ENCODE measurements around the gene TMEM175. TPM values are rescaled to one million over a fixed set of nuclear protein-coding genes. Genes with fewer than 3 reads are reported as not detected.

TMEM175 gene
- total RNA-seq, 2 experiments from 2014 or later, result 12.5 to 33.1 TPM

GRCh38 chr4:883377-884095 is 48.7 kb upstream of the TMEM175 start:
- Histone ChIP-seq H2AFZ (ENCODE audit: low read length) (no peak overlapping the region), H3K4me2 (ENCODE audit: low read length) (no peak overlapping the region), H3K36me3 (ENCODE audit: insufficient read depth, low read length) (peaks cover 57% of the 10 kb centered on the region), H3K4me1 (ENCODE audit: insufficient read depth, low read length, poor library complexity, severe bottlenecking) (no peaks in the 10 kb centered on the region), H3K9me2 (ENCODE audit: insufficient read depth, low read length) (no peaks in the 10 kb centered on the region), H3K79me2 (ENCODE audit: insufficient read depth, low read depth, low read length) (no peaks in the 10 kb centered on the region), H4K20me1 (ENCODE audit: insufficient read depth, low read length) (no peaks in the 10 kb centered on the region), H3K27ac (ENCODE audit: low read depth, low read length, poor library complexity, severe bottlenecking) (no peak overlapping the region), H3K4me3 (ENCODE audit: low read depth, low read length, poor library complexity, severe bottlenecking) (no peak overlapping the region), H3K9me3 (ENCODE audit: low read length) (no peaks in the 10 kb centered on the region)
- CTCF ChIA-PET (ENCODE audit: unreplicated experiment), result no interaction called here
- intact Hi-C loops (cut with micrococcal nuclease; ENCODE audit: unreplicated experiment), result no loop called here
- POLR2A ChIA-PET, result no interaction called here
- DNase-seq (ENCODE audit: low spot score), result no peak
- no TSS peak for BruUV-seq (replicated peaks)
- TF ChIP-seq CTCF (conservative IDR thresholded peaks at IDR 0.05; ENCODE audit: low read length) (no peak), EZH2phosphoT487 (IDR thresholded peaks at IDR 0.05; ENCODE audit: borderline replicate concordance, low read depth, low read length) (no peak)

GRCh38 chr4:884259-884658 is 48.0 kb upstream of the TMEM175 start:
- POLR2A ChIA-PET, result no interaction called here
- peaks cover 58% of the 10 kb centered on the region for H3K36me3 ChIP-seq (ENCODE audit: insufficient read depth, low read length)

More at GRCh38 chr4:884259-884658, 48.0 kb upstream of the TMEM175 start:
- TF ChIP-seq CTCF (conservative IDR thresholded peaks at IDR 0.05; ENCODE audit: low read length) (no peak), EZH2phosphoT487 (IDR thresholded peaks at IDR 0.05; ENCODE audit: borderline replicate concordance, low read depth, low read length) (no peak)
- no peak overlapping the region for H3K4me2 ChIP-seq (ENCODE audit: low read length)
- intact Hi-C loops (cut with micrococcal nuclease; ENCODE audit: unreplicated experiment), result no loop called here
- no TSS peak for BruUV-seq (replicated peaks)
- no peak overlapping the region for H2AFZ ChIP-seq (ENCODE audit: low read length)
- no peak for DNase-seq (ENCODE audit: low spot score)
- no peaks in the 10 kb centered on the region for H3K4me1 ChIP-seq (ENCODE audit: insufficient read depth, low read length, poor library complexity, severe bottlenecking)
- H3K4me3 ChIP-seq (ENCODE audit: low read depth, low read length, poor library complexity, severe bottlenecking), result no peak overlapping the region
- no peak overlapping the region for H3K27ac ChIP-seq (ENCODE audit: low read depth, low read length, poor library complexity, severe bottlenecking)
- H3K79me2 ChIP-seq (ENCODE audit: insufficient read depth, low read depth, low read length), result no peaks in the 10 kb centered on the region
- CTCF ChIA-PET (ENCODE audit: unreplicated experiment), result no interaction called here
- no peaks in the 10 kb centered on the region for H3K9me3 ChIP-seq (ENCODE audit: low read length)
- no peaks in the 10 kb centered on the region for H3K9me2 ChIP-seq (ENCODE audit: insufficient read depth, low read length)
- H4K20me1 ChIP-seq (ENCODE audit: insufficient read depth, low read length), result no peaks in the 10 kb centered on the region

All from OCI-LY7 (cell line).